T47D (cell line): ENCODE data around the gene HEXD.
"Not testable (repeated sequence)": the region's sequence is repeated elsewhere in the genome, so short reads cannot be mapped to it uniquely, and the experiment has no call there.

Experiments
- DNase-seq, 2 experiments: peaks; one replicate each; pipeline versions ENCODE4 v3.0.0 to v3.0.0-alpha.2; 2011 to 2012; ENCODE audit warnings: low read depth in 1 of 2, low spot score in 1 of 2
- JUND ChIP-seq: IDR thresholded peaks from 2 replicates; pipeline ENCODE4 v1.6.1; 2012; ENCODE audit warnings: low read depth
- in situ Hi-C: cut with HindIII; loops from 2 replicates; pipeline ENCODE4 v1.10.0; 2016; ENCODE audit warnings: low sequenced_read_pairs, low pct_unique_long_range_greater_than_20kb

The HEXD gene

GRCh38 chr17:82376042-82376730 lies 42.0 kb upstream of the HEXD start:
- in situ Hi-C loops: no loop called here
- no peak for TF ChIP-seq JUND
- no peak for DNase-seq

DNA sequence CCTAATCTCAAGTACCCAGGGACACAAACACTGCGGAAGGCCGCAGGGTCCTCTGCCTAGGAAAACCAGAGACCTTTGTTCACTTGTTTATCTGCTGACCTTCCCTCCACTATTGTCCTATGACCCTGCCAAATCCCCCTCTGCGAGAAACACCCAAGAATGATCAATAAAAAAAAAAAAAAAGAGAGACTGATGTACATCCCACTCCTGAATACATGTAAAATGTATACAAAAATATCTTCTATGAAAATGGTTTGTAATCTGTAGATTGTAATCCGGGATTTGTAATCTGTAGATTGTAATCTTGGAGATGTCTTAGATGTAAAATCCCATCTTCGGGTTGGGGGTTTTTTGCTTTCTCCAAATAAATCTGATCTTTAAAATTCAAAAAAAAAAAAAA lies 40.9 kb upstream of the HEXD start:
- DNase-seq, in situ Hi-C loops: not testable (repeated sequence)

DNA sequence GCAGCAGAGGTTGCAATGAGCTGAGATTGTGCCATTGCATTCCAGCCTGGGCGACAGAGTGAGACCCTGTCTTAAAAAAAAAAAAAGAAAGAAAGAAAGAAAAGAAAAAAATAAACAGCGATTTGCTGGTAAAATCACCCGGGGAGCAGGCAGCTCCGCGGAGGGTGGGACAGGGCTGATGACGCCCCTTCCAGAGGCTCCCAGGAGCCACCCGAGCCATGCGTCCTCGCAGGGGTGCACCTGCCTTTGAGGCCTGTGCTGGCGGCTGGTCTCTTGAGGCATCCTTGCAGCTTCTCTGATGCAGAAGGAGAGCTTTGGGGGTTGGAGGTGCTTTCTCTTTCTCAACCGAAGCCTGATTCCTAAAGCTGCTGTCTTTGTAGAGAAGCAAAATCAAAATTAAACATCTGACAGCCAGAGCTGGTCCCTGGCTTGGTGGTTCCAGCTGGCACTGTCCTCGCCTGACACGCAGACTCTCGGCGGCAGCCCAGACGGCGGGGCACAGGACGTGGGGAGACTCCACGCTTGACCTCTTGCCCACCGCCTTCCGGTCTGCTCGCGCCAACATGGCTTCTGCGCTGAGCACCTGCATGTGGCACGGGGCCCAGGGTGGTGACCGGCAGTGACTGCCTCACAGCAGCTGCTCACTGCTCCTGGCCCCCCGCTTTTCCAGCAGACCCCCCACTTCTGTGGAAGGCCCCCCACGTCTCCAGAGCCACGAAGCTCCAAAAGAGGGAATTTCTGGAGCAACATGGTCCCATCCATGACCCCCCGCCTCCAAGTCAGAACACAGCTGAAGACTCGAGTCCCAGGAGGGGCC lies 40.0 kb upstream of the HEXD start:
- in situ Hi-C loops: no loop called here
- TF ChIP-seq JUND: no peak
- no peak for DNase-seq

DNA sequence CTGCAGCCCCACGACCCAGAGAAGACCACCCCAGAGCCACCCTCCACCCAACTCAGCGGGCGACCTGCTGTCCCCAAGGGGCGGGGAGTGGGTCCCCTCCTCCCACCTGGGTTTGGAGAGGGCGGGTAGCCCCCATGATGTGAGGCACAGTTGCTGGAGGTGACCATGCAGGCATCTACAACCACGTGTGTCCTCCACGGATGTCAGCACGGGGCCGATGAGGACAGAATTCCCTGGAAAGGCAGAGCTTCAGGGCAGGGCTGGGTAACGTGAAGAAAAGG lies 39.5 kb upstream of the HEXD start:
- no peak for TF ChIP-seq JUND
- in situ Hi-C loops: no loop called here
- peak in 1 of 2 experiments; percentile 67 for DNase-seq

GRCh38 chr17:82380860-82381702 lies 37.1 kb upstream of the HEXD start:
- no peak for TF ChIP-seq JUND
- in situ Hi-C loops: no loop called here
- peak; percentile 58 to 77 for DNase-seq

- DNase-seq, in situ Hi-C loops: not testable (repeated sequence)
Measured at GRCh38 chr17:82381703-82382009, 36.5 kb upstream of the HEXD start.

GRCh38 chr17:82382220-82382932 lies 35.8 kb upstream of the HEXD start:
- in situ Hi-C loops, DNase-seq: not testable (repeated sequence)

- TF ChIP-seq JUND: no peak
- DNase-seq: no peak
- in situ Hi-C loops: no loop called here
Measured at GRCh38 chr17:82382933-82383255, 35.3 kb upstream of the HEXD start.

- no peak for TF ChIP-seq JUND
- DNase-seq: no peak
- in situ Hi-C loops: no loop called here
Measured at GRCh38 chr17:82383411-82383810, 34.7 kb upstream of the HEXD start.

- in situ Hi-C loops: no loop called here
- no peak for TF ChIP-seq JUND
- no peak for DNase-seq
Measured at GRCh38 chr17:82384051-82384729, 34.0 kb upstream of the HEXD start.

GRCh38 chr17:82384730-82385481 lies 33.2 kb upstream of the HEXD start:
- DNase-seq: peak; percentile 95 to 97
- in situ Hi-C loops: no loop called here
- no peak for TF ChIP-seq JUND
